ENCODE data around the gene GRM8. TPM values are rescaled to one million over a fixed set of nuclear protein-coding genes. Genes with fewer than 3 reads are reported as not detected.

GRM8 gene
- total RNA-seq, 1 experiment from 2014 or later, result not detected

DNA sequence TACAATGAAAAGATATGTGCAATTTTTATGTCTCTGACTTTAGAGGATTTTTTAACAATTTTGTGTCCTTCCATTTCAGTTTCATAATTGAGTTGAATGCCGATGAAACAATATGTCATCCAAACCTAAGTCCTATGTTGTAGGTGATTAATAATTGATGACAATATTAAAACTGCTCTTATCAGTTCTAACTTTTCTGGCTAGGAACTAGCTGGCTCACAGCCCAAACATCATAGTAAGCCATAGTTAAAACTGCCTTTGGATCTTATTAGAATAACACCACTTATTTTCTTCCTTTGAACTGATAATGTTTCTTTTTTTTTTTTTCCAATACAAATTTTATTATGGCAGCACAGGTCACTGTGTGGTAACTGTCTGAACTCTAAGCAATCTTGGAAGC is 230.9 kb downstream of the GRM8 start:
- no peaks in the 10 kb centered on the region for H3K27me3 ChIP-seq (ENCODE audit: control insufficient read depth, insufficient read depth, low read length)
- CTCF ChIA-PET, result no interaction called here
- H3K9me3 ChIP-seq (ENCODE audit: control insufficient read depth, insufficient read depth, low read depth, low read length), result no peaks in the 10 kb centered on the region
- no TSS peak for BruUV-seq (replicated peaks)
- ATAC-seq (no peak), DNase-seq (ENCODE audit: low read depth, low spot score) (no peak)
- no peaks in the 10 kb centered on the region for H3K36me3 ChIP-seq (ENCODE audit: control insufficient read depth, insufficient read depth, low read length)
- no peak overlapping the region for H3K27ac ChIP-seq (ENCODE audit: low read length)
- TF ChIP-seq, protein P1, sequence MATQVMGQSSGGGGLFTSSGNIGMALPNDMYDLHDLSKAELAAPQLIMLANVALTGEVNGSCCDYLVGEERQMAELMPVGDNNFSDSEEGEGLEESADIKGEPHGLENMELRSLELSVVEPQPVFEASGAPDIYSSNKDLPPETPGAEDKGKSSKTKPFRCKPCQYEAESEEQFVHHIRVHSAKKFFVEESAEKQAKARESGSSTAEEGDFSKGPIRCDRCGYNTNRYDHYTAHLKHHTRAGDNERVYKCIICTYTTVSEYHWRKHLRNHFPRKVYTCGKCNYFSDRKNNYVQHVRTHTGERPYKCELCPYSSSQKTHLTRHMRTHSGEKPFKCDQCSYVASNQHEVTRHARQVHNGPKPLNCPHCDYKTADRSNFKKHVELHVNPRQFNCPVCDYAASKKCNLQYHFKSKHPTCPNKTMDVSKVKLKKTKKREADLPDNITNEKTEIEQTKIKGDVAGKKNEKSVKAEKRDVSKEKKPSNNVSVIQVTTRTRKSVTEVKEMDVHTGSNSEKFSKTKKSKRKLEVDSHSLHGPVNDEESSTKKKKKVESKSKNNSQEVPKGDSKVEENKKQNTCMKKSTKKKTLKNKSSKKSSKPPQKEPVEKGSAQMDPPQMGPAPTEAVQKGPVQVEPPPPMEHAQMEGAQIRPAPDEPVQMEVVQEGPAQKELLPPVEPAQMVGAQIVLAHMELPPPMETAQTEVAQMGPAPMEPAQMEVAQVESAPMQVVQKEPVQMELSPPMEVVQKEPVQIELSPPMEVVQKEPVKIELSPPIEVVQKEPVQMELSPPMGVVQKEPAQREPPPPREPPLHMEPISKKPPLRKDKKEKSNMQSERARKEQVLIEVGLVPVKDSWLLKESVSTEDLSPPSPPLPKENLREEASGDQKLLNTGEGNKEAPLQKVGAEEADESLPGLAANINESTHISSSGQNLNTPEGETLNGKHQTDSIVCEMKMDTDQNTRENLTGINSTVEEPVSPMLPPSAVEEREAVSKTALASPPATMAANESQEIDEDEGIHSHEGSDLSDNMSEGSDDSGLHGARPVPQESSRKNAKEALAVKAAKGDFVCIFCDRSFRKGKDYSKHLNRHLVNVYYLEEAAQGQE (IDR thresholded peaks at IDR 0.05; ENCODE audit: insufficient read depth in 1 of 2, low read depth in 2 of 2, low read length in 1 of 2), result no peak
- TF ChIP-seq POLR2AphosphoS5 (IDR thresholded peaks at IDR 0.05; ENCODE audit: low read depth, low read length), result no peak
- TF ChIP-seq TCF7L2 (IDR thresholded peaks at IDR 0.05; ENCODE audit: low read depth, low read length), result no peak
- TF ChIP-seq SIN3A (IDR thresholded peaks at IDR 0.05; ENCODE audit: borderline replicate concordance, insufficient read depth, low read depth, low read length), result no peak
- TF ChIP-seq, protein P2, sequence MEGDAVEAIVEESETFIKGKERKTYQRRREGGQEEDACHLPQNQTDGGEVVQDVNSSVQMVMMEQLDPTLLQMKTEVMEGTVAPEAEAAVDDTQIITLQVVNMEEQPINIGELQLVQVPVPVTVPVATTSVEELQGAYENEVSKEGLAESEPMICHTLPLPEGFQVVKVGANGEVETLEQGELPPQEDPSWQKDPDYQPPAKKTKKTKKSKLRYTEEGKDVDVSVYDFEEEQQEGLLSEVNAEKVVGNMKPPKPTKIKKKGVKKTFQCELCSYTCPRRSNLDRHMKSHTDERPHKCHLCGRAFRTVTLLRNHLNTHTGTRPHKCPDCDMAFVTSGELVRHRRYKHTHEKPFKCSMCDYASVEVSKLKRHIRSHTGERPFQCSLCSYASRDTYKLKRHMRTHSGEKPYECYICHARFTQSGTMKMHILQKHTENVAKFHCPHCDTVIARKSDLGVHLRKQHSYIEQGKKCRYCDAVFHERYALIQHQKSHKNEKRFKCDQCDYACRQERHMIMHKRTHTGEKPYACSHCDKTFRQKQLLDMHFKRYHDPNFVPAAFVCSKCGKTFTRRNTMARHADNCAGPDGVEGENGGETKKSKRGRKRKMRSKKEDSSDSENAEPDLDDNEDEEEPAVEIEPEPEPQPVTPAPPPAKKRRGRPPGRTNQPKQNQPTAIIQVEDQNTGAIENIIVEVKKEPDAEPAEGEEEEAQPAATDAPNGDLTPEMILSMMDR (IDR thresholded peaks at IDR 0.05), result no peak
- in situ Hi-C loops (cut with HindIII; ENCODE audit: low pct_unique_long_range_greater_than_20kb, low sequenced_read_pairs) (no loop called here), intact Hi-C loops (cut with micrococcal nuclease; ENCODE audit: unreplicated experiment) (no loop called here)
- POLR2A ChIA-PET, result no interaction called here
- H3K4me1 ChIP-seq (ENCODE audit: control insufficient read depth, insufficient read depth, low read length), result no peaks in the 10 kb centered on the region
- H3K4me3 ChIP-seq (ENCODE audit: low read depth in 2 of 2, low read length in 2 of 2), result no peak overlapping the region

DNA sequence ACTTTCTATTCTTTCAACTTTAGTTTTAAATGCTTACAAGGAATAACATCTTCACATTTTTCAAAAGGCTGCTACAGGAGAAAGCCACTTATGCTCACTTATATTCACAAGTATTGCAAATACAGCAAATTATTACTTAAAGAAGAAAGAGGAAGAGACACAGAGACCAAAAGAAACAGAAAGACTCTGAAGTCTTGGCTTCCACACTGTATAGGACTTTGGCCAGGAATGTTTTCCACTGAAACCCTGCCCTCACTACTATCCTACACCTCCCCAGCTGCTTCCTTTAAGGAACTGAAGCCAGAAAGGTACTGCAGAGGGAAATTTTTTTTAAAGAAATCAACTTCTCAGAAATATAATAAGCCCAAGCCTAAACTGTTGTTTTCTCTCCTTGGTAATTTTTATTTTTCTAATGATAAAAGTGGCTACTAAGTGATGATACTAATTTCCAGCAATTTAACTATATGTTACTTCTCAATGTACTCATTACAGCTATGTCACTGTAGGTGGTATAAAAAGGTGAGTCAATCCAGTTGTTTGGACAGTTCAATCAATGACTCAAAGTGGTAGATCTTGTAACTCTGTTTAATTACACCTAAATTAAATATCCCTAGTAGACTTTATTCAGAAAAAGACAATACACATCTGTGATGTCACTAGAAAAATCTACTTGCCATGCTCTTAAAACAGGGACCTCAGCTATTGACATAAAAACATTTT is 231.6 kb downstream of the GRM8 start:
- Histone ChIP-seq H3K9me3 (ENCODE audit: control insufficient read depth, insufficient read depth, low read depth, low read length) (no peaks in the 10 kb centered on the region), H3K4me1 (ENCODE audit: control insufficient read depth, insufficient read depth, low read length) (no peaks in the 10 kb centered on the region), H3K27ac (ENCODE audit: low read length) (no peak overlapping the region), H3K4me3 (ENCODE audit: low read depth in 2 of 2, low read length in 2 of 2) (no peak overlapping the region), H3K27me3 (ENCODE audit: control insufficient read depth, insufficient read depth, low read length) (no peaks in the 10 kb centered on the region), H3K36me3 (ENCODE audit: control insufficient read depth, insufficient read depth, low read length) (no peaks in the 10 kb centered on the region)
- CTCF ChIA-PET, result no interaction called here
- POLR2A ChIA-PET, result no interaction called here
- TF ChIP-seq POLR2AphosphoS5 (IDR thresholded peaks at IDR 0.05; ENCODE audit: low read depth, low read length) (no peak), SIN3A (IDR thresholded peaks at IDR 0.05; ENCODE audit: borderline replicate concordance, insufficient read depth, low read depth, low read length) (no peak), TCF7L2 (IDR thresholded peaks at IDR 0.05; ENCODE audit: low read depth, low read length) (no peak)
- TF ChIP-seq, protein P1 (IDR thresholded peaks at IDR 0.05; ENCODE audit: insufficient read depth in 1 of 2, low read depth in 2 of 2, low read length in 1 of 2), result no peak
- TF ChIP-seq, protein P2 (IDR thresholded peaks at IDR 0.05), result no peak
- intact Hi-C loops (cut with micrococcal nuclease; ENCODE audit: unreplicated experiment), result no loop called here
- BruUV-seq (replicated peaks), result no TSS peak
- in situ Hi-C loops (cut with HindIII; ENCODE audit: low pct_unique_long_range_greater_than_20kb, low sequenced_read_pairs), result no loop called here
- no peak for DNase-seq (ENCODE audit: low read depth, low spot score)
- ATAC-seq, result no peak
